ENCODE data around the gene PCYOX1L.

The PCYOX1L gene

GRCh38 chr5:149333711-149334443 is 24.0 kb upstream of the PCYOX1L start:
- DNase-seq (ENCODE audit: low read depth in 3 of 3, low spot score in 1 of 3) = no peak

GRCh38 chr5:149337736-149338135 is 20.1 kb upstream of the PCYOX1L start:
- no peak for DNase-seq (ENCODE audit: low read depth in 3 of 3, low spot score in 1 of 3)

- DNase-seq (ENCODE audit: low read depth in 3 of 3, low spot score in 1 of 3) = no peak
These were observed 19.5 kb upstream of the PCYOX1L start for GRCh38 chr5:149338364-149338763.

GRCh38 chr5:149340920-149341319 is 16.9 kb upstream of the PCYOX1L start:
- DNase-seq (ENCODE audit: low read depth in 3 of 3, low spot score in 1 of 3) = no peak

- DNase-seq (ENCODE audit: low read depth in 3 of 3, low spot score in 1 of 3) = no peak
These were observed 16.0 kb upstream of the PCYOX1L start for GRCh38 chr5:149341876-149342275.

- no peak for DNase-seq (ENCODE audit: low read depth in 3 of 3, low spot score in 1 of 3)
These were observed 13.7 kb upstream of the PCYOX1L start for GRCh38 chr5:149344151-149344550.

- DNase-seq (ENCODE audit: low read depth in 3 of 3, low spot score in 1 of 3) = peak; percentile 70 to 85 (median 72)
These were observed 12.5 kb upstream of the PCYOX1L start, which contains the start of gene GRPEL2 for GRCh38 chr5:149345147-149345891. TSS of gene GRPEL2 (plus strand) at chr5:149345499. CDS start at chr5:149345540, 41 bp downstream.

GRCh38 chr5:149345892-149346222 is 12.0 kb upstream of the PCYOX1L start:
- DNase-seq (ENCODE audit: low read depth in 3 of 3, low spot score in 1 of 3) = no peak

- no peak for DNase-seq (ENCODE audit: low read depth in 3 of 3, low spot score in 1 of 3)
These were observed 9.3 kb upstream of the PCYOX1L start for GRCh38 chr5:149348518-149348917.

- DNase-seq (ENCODE audit: low read depth in 3 of 3, low spot score in 1 of 3) = no peak
These were observed 8.5 kb upstream of the PCYOX1L start for GRCh38 chr5:149349382-149349781.

- no peak for DNase-seq (ENCODE audit: low read depth in 3 of 3, low spot score in 1 of 3)
These were observed 5.7 kb upstream of the PCYOX1L start for GRCh38 chr5:149352169-149352568.

GRCh38 chr5:149353911-149354310 is 3.9 kb upstream of the PCYOX1L start:
- no peak for DNase-seq (ENCODE audit: low read depth in 3 of 3, low spot score in 1 of 3)

- DNase-seq (ENCODE audit: low read depth in 3 of 3, low spot score in 1 of 3) = no peak
These were observed 2.2 kb upstream of the PCYOX1L start for GRCh38 chr5:149355688-149356087.

GRCh38 chr5:149356391-149356790 is 1.5 kb upstream of the PCYOX1L start:
- DNase-seq (ENCODE audit: low read depth in 3 of 3, low spot score in 1 of 3) = no peak

GRCh38 chr5:149358294-149358651 is 427 bp downstream of the PCYOX1L start:
- no peak for DNase-seq (ENCODE audit: low read depth in 3 of 3, low spot score in 1 of 3)

- no peak for DNase-seq (ENCODE audit: low read depth in 3 of 3, low spot score in 1 of 3)
These were observed 1.1 kb downstream of the PCYOX1L start for GRCh38 chr5:149358868-149359495.

GRCh38 chr5:149360272-149360671 is 2.4 kb downstream of the PCYOX1L start:
- DNase-seq (ENCODE audit: low read depth in 3 of 3, low spot score in 1 of 3) = no peak

- no peak for DNase-seq (ENCODE audit: low read depth in 3 of 3, low spot score in 1 of 3)
These were observed 4.7 kb downstream of the PCYOX1L start for GRCh38 chr5:149362541-149362940.

GRCh38 chr5:149363358-149363757 is 5.5 kb downstream of the PCYOX1L start:
- DNase-seq (ENCODE audit: low read depth in 3 of 3, low spot score in 1 of 3) = no peak

- DNase-seq (ENCODE audit: low read depth in 3 of 3, low spot score in 1 of 3) = no peak
These were observed 6.1 kb downstream of the PCYOX1L start for GRCh38 chr5:149363936-149364335.

- no peak for DNase-seq (ENCODE audit: low read depth in 3 of 3, low spot score in 1 of 3)
These were observed 6.9 kb downstream of the PCYOX1L start for GRCh38 chr5:149364719-149365118.

GRCh38 chr5:149365418-149365817 is 7.6 kb downstream of the PCYOX1L start:
- no peak for DNase-seq (ENCODE audit: low read depth in 3 of 3, low spot score in 1 of 3)

All from stimulated activated CD4-positive, alpha-beta T cell treated with anti-CD3 and anti-CD28 coated beads, TNF-alpha, amount 100 ng/mL, for 1 hour (primary cell).